HepG2 (cell line): Measurements from ENCODE around the gene CNNM4. TPM values are rescaled to one million over a fixed set of nuclear protein-coding genes. Genes with fewer than 3 reads are reported as not detected.

Experiments
- LCORL ChIP-seq, 2 experiments: fragments of 450-650 bp in 1 of 2; sonication (generic) in 1 of 2; formaldehyde crosslinking in 1 of 2; IDR thresholded peaks; 2 replicates each; pipeline versions ENCODE4 v1.5.0 to v1.6.1; 2017 to 2020; ENCODE audit warnings: antibody characterized with exemption in 1 of 2, missing genetic modification reagents in 1 of 2
- MXI1 ChIP-seq: IDR thresholded peaks from 3 replicates; pipeline ENCODE4 v1.6.1; 2012; ENCODE audit warnings: low read depth, low read length, inconsistent platforms, borderline replicate concordance
- PHF21A ChIP-seq: sonication (generic); formaldehyde crosslinking; IDR thresholded peaks from 2 replicates; pipeline ENCODE4 v1.5.0; 2020; ENCODE audit warnings: mild to moderate bottlenecking, missing genetic modification reagents
- PREB ChIP-seq: sonication (generic); formaldehyde crosslinking; IDR thresholded peaks from 2 replicates; pipeline ENCODE4 v1.4.0; 2020; ENCODE audit warnings: missing genetic modification reagents
- RFX1 ChIP-seq: fragments of 450-650 bp; IDR thresholded peaks from 2 replicates; pipeline ENCODE4 v1.6.1; 2017
- SOX5 ChIP-seq: IDR thresholded peaks from 2 replicates; pipeline ENCODE4 v1.6.1; 2016; ENCODE audit warnings: borderline replicate concordance
- STAG1 ChIP-seq: sonication (generic); formaldehyde crosslinking; IDR thresholded peaks from 2 replicates; pipeline ENCODE4 v1.4.0; 2020; ENCODE audit warnings: missing genetic modification reagents
- U2AF2 ChIP-seq: fragments of 200-400 bp; formaldehyde crosslinking; IDR thresholded peaks from 2 replicates; pipeline ENCODE4 v1.6.1; 2017; ENCODE audit warnings: low read depth, mild to moderate bottlenecking, low read length
- ZFP91 ChIP-seq: sonication (generic); formaldehyde crosslinking; IDR thresholded peaks from 2 replicates; pipeline ENCODE4 v1.9.0; 2022; ENCODE audit warnings: missing genetic modification reagents, mild to moderate bottlenecking, borderline replicate concordance
- ZGPAT ChIP-seq: IDR thresholded peaks from 2 replicates; pipeline ENCODE4 v1.6.1; 2016; ENCODE audit warnings: mild to moderate bottlenecking
- ZNF317 ChIP-seq: sonication (generic); formaldehyde crosslinking; IDR thresholded peaks from 2 replicates; pipeline ENCODE4 v1.5.0; 2020; ENCODE audit warnings: mild to moderate bottlenecking, missing genetic modification reagents
- ZNF34 ChIP-seq: sonication (generic); formaldehyde crosslinking; IDR thresholded peaks from 2 replicates; pipeline ENCODE4 v1.4.0; 2020; ENCODE audit warnings: mild to moderate bottlenecking, missing genetic modification reagents, borderline replicate concordance
- ZNF367 ChIP-seq: sonication (generic); formaldehyde crosslinking; IDR thresholded peaks from 2 replicates; pipeline ENCODE4 v1.4.0; 2020; ENCODE audit warnings: missing genetic modification reagents, borderline replicate concordance
- ZNF777 ChIP-seq: sonication (generic); formaldehyde crosslinking; IDR thresholded peaks from 2 replicates; pipeline ENCODE4 v1.4.0; 2020; ENCODE audit warnings: missing genetic modification reagents
- ZUFSP ChIP-seq: sonication (generic); formaldehyde crosslinking; IDR thresholded peaks from 2 replicates; pipeline ENCODE4 v1.9.0; 2021; ENCODE audit warnings: missing genetic modification reagents, mild to moderate bottlenecking, borderline replicate concordance
- polyA plus RNA-seq, 8 experiments: library from polyadenylated mRNA; depleted of rRNA in 3 of 8; stranded (reverse) in 7 of 8; unstranded in 1 of 8; fragments of >200 nt; fragmentation: Illumina TruSeq in 4 of 8; extraction: Trizol in 4 of 8; gene quantifications; 2 replicates each; pipeline versions ENCODE4 v1.2.1 to v1.2.3, GENCODE V29; 2011 to 2016; ENCODE audit warnings: low read depth in 4 of 8, missing spikeins in 1 of 8, mixed read lengths in 1 of 8; ENCODE audit not compliant: insufficient read depth in 1 of 8
- total RNA-seq, 5 experiments: library from RNA; depleted of rRNA; stranded (reverse); fragments of >200 nt; fragmentation: Illumina TruSeq; extraction: Trizol; gene quantifications; 2 replicates each; pipeline ENCODE4 v1.2.3, GENCODE V29; 2016; ENCODE audit warnings: low read depth in 1 of 5
- TF ChIP-seq, protein P1 (sequence below): sonication (generic); formaldehyde crosslinking; IDR thresholded peaks from 2 replicates; pipeline ENCODE4; 2020; ENCODE audit warnings: missing genetic modification reagents, mild to moderate bottlenecking, borderline replicate concordance
- TF ChIP-seq, protein P2 (sequence below): sonication (generic); formaldehyde crosslinking; IDR thresholded peaks from 2 replicates; pipeline ENCODE4 v1.9.0; 2021; ENCODE audit warnings: missing genetic modification reagents, borderline replicate concordance

CNNM4 gene
- total and polyA plus RNA-seq, 2 of the 13 experiments (the other 11 are each of a cell fraction or from before 2014, with no cell fraction given) = 5.9 to 8.4 TPM

GRCh38 chr2:96792772-96793749, 32.4 kb downstream of the CNNM4 start (continued):
- TF ChIP-seq, protein P1, sequence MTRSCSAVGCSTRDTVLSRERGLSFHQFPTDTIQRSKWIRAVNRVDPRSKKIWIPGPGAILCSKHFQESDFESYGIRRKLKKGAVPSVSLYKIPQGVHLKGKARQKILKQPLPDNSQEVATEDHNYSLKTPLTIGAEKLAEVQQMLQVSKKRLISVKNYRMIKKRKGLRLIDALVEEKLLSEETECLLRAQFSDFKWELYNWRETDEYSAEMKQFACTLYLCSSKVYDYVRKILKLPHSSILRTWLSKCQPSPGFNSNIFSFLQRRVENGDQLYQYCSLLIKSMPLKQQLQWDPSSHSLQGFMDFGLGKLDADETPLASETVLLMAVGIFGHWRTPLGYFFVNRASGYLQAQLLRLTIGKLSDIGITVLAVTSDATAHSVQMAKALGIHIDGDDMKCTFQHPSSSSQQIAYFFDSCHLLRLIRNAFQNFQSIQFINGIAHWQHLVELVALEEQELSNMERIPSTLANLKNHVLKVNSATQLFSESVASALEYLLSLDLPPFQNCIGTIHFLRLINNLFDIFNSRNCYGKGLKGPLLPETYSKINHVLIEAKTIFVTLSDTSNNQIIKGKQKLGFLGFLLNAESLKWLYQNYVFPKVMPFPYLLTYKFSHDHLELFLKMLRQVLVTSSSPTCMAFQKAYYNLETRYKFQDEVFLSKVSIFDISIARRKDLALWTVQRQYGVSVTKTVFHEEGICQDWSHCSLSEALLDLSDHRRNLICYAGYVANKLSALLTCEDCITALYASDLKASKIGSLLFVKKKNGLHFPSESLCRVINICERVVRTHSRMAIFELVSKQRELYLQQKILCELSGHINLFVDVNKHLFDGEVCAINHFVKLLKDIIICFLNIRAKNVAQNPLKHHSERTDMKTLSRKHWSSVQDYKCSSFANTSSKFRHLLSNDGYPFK (CRISPR knock-in tag) = peak; percentile 24; the same call in 1 of the 2 replicates
- peak; percentile 58; the same call in 1 of the 2 replicates for TF ChIP-seq PHF21A (CRISPR knock-in tag)
- TF ChIP-seq ZFP91 (CRISPR knock-in tag) = peak; percentile 47; the same call in 1 of the 2 replicates
- no peak for TF ChIP-seq ZNF777 (CRISPR knock-in tag)
- TF ChIP-seq SOX5 (CRISPR knock-in tag) = no peak
- TF ChIP-seq, protein P2, sequence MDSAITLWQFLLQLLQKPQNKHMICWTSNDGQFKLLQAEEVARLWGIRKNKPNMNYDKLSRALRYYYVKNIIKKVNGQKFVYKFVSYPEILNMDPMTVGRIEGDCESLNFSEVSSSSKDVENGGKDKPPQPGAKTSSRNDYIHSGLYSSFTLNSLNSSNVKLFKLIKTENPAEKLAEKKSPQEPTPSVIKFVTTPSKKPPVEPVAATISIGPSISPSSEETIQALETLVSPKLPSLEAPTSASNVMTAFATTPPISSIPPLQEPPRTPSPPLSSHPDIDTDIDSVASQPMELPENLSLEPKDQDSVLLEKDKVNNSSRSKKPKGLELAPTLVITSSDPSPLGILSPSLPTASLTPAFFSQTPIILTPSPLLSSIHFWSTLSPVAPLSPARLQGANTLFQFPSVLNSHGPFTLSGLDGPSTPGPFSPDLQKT (CRISPR knock-in tag) = no peak
- no peak for TF ChIP-seq PREB (CRISPR knock-in tag)
- TF ChIP-seq ZNF317 = no peak
- TF ChIP-seq U2AF2 = no peak
- TF ChIP-seq STAG1 (CRISPR knock-in tag) = peak; percentile 51
- TF ChIP-seq ZUFSP (CRISPR knock-in tag) = no peak
- no peak for TF ChIP-seq ZNF367 (CRISPR knock-in tag)
- no peak for TF ChIP-seq LCORL (IDR thresholded peaks at IDR 0.05)
- peak; percentile 27; the same call in 1 of the 2 replicates for TF ChIP-seq LCORL (CRISPR knock-in tag; IDR thresholded peaks at IDR 0.05)
- TF ChIP-seq ZNF34 (CRISPR knock-in tag) = no peak
- no peak for TF ChIP-seq RFX1
- TF ChIP-seq MXI1 = no peak
- TF ChIP-seq ZGPAT (CRISPR knock-in tag) = 0 out of 2 replicates have a peak, but pooled peaks have one; percentile 21
